Hepatocyte (in vitro differentiated cells): ENCODE data around the gene MRPL37. TPM values are rescaled to one million over a fixed set of nuclear protein-coding genes. Genes with fewer than 3 reads are reported as not detected.

Experiments used
- DNase-seq: peaks from one replicate; pipeline ENCODE4 v3.0.0-alpha.2; 2016; ENCODE audit warnings: low spot score
- H2AFZ ChIP-seq: fragments of 200-600 bp; sonication (generic); 2 replicates; pipeline ENCODE4 v1.6.0; 2016; ENCODE audit warnings: antibody characterized with exemption, mild to moderate bottlenecking
- H3K27ac ChIP-seq: fragments of 200-600 bp; sonication (generic); 2 replicates; pipeline ENCODE4 v1.5.1; 2016; ENCODE audit warnings: mild to moderate bottlenecking
- H3K27me3 ChIP-seq: fragments of 200-600 bp; sonication (generic); 2 replicates; pipeline ENCODE4 v1.6.1; 2016
- H3K36me3 ChIP-seq: fragments of 200-600 bp; sonication (generic); replicated peaks from 2 replicates; pipeline ENCODE4 v1.5.1; 2016; ENCODE audit warnings: low read depth; ENCODE audit not compliant: insufficient read depth
- H3K4me1 ChIP-seq: fragments of 200-600 bp; sonication (generic); 2 replicates; pipeline ENCODE4 v1.5.1; 2016; ENCODE audit warnings: mild to moderate bottlenecking, moderate library complexity; ENCODE audit not compliant: insufficient read depth
- H3K4me2 ChIP-seq: fragments of 200-600 bp; sonication (generic); 2 replicates; pipeline ENCODE4 v1.6.0; 2016
- H3K4me3 ChIP-seq: fragments of 200-600 bp; sonication (generic); 2 replicates; pipeline ENCODE4 v1.5.1; 2016; ENCODE audit warnings: mild to moderate bottlenecking
- H3K79me2 ChIP-seq: fragments of 200-600 bp; sonication (generic); 2 replicates; pipeline ENCODE4 v1.6.0; 2017; ENCODE audit warnings: mild to moderate bottlenecking
- H3K9me2 ChIP-seq: fragments of 200-600 bp; sonication (generic); replicated peaks from 2 replicates; pipeline ENCODE4 v1.6.0; 2017; ENCODE audit warnings: mild to moderate bottlenecking; ENCODE audit not compliant: insufficient read depth
- H3K9me3 ChIP-seq: fragments of 200-600 bp; sonication (generic); 2 replicates; pipeline ENCODE4 v1.5.1; 2016; ENCODE audit warnings: low read depth, mild to moderate bottlenecking
- H4K20me1 ChIP-seq: fragments of 200-600 bp; sonication (generic); 2 replicates; pipeline ENCODE4 v1.6.0; 2016; ENCODE audit warnings: mild to moderate bottlenecking; ENCODE audit not compliant: insufficient read depth, poor library complexity, severe bottlenecking
- CTCF ChIP-seq: fragments of 200-600 bp; sonication (generic); IDR thresholded peaks from 2 replicates; pipeline ENCODE4 v1.5.1; 2016; ENCODE audit warnings: antibody characterized with exemption, mild to moderate bottlenecking; ENCODE audit not compliant: poor library complexity
- EZH2 ChIP-seq: fragments of 200-600 bp; sonication (generic); IDR thresholded peaks from 2 replicates; pipeline ENCODE4 v1.6.1; 2016; ENCODE audit warnings: antibody characterized with exemption, mild to moderate bottlenecking, borderline replicate concordance
- EZH2phosphoT487 ChIP-seq: fragments of 200-600 bp; sonication (generic); IDR thresholded peaks from one replicate; pipeline ENCODE4 v1.6.1; 2018; ENCODE audit warnings: antibody characterized with exemption, mild to moderate bottlenecking, low read depth, moderate library complexity; ENCODE audit not compliant: unreplicated experiment, severe bottlenecking
- WGBS: methylation state at CpG from one replicate; pipeline ENCODE4 v1.1.6; 2016; ENCODE audit warnings: low lambda C conversion rate; ENCODE audit errors: missing lambda C conversion rate; 5-methylcytosine and 5-hydroxymethylcytosine counted together
- polyA plus RNA-seq: library from polyadenylated mRNA; unstranded; fragments of >200 nt; fragmentation: Nextera tagmentation; extraction: Ambion mirVana; gene quantifications from 2 replicates; pipeline ENCODE4 v1.2.1, GENCODE V29; 2016
- total RNA-seq: library from RNA; depleted of rRNA; stranded (reverse); fragments of >200 nt; gene quantifications from 2 replicates; pipeline ENCODE4 v1.2.3, GENCODE V29; 2014

Gene MRPL37
- total and polyA plus RNA-seq, 2 experiments from 2014 or later, result 60.9 to 81.8 TPM

GRCh38 chr1:54237586-54237985 lies 37.6 kb downstream of the MRPL37 start:
- no peaks in the 10 kb centered on the region for H3K9me2 ChIP-seq
- H3K79me2 ChIP-seq, result no peaks in the 10 kb centered on the region
- H3K4me1 ChIP-seq, result no peaks in the 10 kb centered on the region
- H3K36me3 ChIP-seq, result no peaks in the 10 kb centered on the region
- H3K27me3 ChIP-seq, result no peaks in the 10 kb centered on the region
- H2AFZ ChIP-seq, result no peak overlapping the region
- H3K4me3 ChIP-seq, result no peak overlapping the region
- no peaks in the 10 kb centered on the region for H4K20me1 ChIP-seq
- H3K27ac ChIP-seq, result no peak overlapping the region
- no peak for TF ChIP-seq EZH2phosphoT487
- TF ChIP-seq CTCF, result no peak
- no peak for TF ChIP-seq EZH2
- DNase-seq, result no peak
- no peak overlapping the region for H3K4me2 ChIP-seq
- H3K9me3 ChIP-seq, result no peaks in the 10 kb centered on the region
- WGBS, result 96% methylated on average over 10 of the region's 10 CpGs

- no peaks in the 10 kb centered on the region for H3K36me3 ChIP-seq
- H4K20me1 ChIP-seq, result no peaks in the 10 kb centered on the region
- WGBS, result 93% methylated on average over 12 of the region's 12 CpGs
- no peak for DNase-seq
- no peaks in the 10 kb centered on the region for H3K4me1 ChIP-seq
- H3K79me2 ChIP-seq, result no peaks in the 10 kb centered on the region
- H3K9me3 ChIP-seq, result no peaks in the 10 kb centered on the region
- no peak overlapping the region for H3K4me2 ChIP-seq
- no peak overlapping the region for H3K4me3 ChIP-seq
- no peak overlapping the region for H2AFZ ChIP-seq
- no peak for TF ChIP-seq EZH2phosphoT487
- TF ChIP-seq EZH2, result no peak
- no peak for TF ChIP-seq CTCF
- H3K27ac ChIP-seq, result no peak overlapping the region
- H3K9me2 ChIP-seq, result no peaks in the 10 kb centered on the region
- H3K27me3 ChIP-seq, result no peaks in the 10 kb centered on the region
Measured at GRCh38 chr1:54238353-54239034, 38.5 kb downstream of the MRPL37 start.

GRCh38 chr1:54239035-54239383 lies 39.0 kb downstream of the MRPL37 start:
- TF ChIP-seq CTCF, result no peak
- TF ChIP-seq EZH2phosphoT487, result no peak
- H3K27me3 ChIP-seq, result no peaks in the 10 kb centered on the region
- DNase-seq, result no peak
- no peak overlapping the region for H3K4me2 ChIP-seq
- H3K27ac ChIP-seq, result no peak overlapping the region
- no peak overlapping the region for H2AFZ ChIP-seq
- no peaks in the 10 kb centered on the region for H3K9me2 ChIP-seq
- no peaks in the 10 kb centered on the region for H3K36me3 ChIP-seq
- 95% methylated on average over 5 of the region's 5 CpGs for WGBS
- no peak overlapping the region for H3K4me3 ChIP-seq
- H4K20me1 ChIP-seq, result no peaks in the 10 kb centered on the region
- no peaks in the 10 kb centered on the region for H3K9me3 ChIP-seq
- H3K79me2 ChIP-seq, result no peaks in the 10 kb centered on the region
- H3K4me1 ChIP-seq, result no peaks in the 10 kb centered on the region

GRCh38 chr1:54239631-54240031 lies 39.7 kb downstream of the MRPL37 start:
- H3K27me3 ChIP-seq, result no peaks in the 10 kb centered on the region
- TF ChIP-seq CTCF, result no peak
- H3K4me2 ChIP-seq, result no peak overlapping the region
- H3K9me3 ChIP-seq, result no peaks in the 10 kb centered on the region
- no peak overlapping the region for H3K27ac ChIP-seq
- 87% methylated on average over 10 of the region's 10 CpGs for WGBS
- H3K79me2 ChIP-seq, result no peaks in the 10 kb centered on the region
- no peaks in the 10 kb centered on the region for H3K4me1 ChIP-seq
- no peak for DNase-seq
- H4K20me1 ChIP-seq, result no peaks in the 10 kb centered on the region
- H3K9me2 ChIP-seq, result no peaks in the 10 kb centered on the region
- no peaks in the 10 kb centered on the region for H3K36me3 ChIP-seq
- no peak overlapping the region for H2AFZ ChIP-seq
- H3K4me3 ChIP-seq, result no peak overlapping the region
